NCI-H1092 treated with DMSO at 0.1 percent for 48 hours (cell line): ENCODE results near the gene PEG3.

ENCODE experiments used
- DNase-seq: peaks from one replicate; lab custom pipeline; 2025; lab: John Stamatoyannopoulos, UW

PEG3 gene

DNA sequence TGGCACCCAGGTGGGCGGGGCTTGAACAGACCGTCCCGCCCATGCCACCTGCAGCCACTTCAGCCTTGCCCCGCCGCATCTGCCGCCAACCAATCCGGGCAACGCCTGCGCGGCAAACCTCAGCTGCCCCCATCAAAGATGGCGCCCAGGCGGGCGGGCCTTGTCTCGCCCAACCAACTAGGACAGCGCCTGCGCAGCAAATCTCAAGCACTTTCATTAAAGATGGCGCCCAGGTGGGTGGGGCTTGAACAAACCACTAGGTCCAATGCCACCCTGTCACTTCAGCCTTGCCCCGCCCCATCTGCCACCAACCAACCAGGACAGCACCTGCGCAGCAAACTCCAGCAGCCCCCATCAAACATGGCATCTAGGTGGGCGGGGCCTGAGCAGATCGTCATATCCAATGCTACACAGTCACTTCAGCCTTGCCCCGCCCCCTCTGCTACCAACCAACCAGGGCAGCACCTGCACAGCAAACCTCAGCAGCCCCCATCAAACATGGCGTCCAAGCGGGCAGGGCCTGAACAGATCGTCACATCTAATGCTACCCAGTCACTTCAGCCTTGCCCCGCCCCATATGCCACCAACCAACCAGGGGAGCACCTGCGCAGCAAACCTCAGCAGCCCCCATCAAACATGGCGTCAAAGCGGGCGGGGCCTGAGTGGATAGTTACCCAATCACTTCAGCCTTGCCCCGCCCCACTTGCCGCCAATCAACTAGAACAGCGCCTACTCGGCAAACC, 1.4 kb downstream of the PEG3 start:
- DNase-seq, result no peak

DNA sequence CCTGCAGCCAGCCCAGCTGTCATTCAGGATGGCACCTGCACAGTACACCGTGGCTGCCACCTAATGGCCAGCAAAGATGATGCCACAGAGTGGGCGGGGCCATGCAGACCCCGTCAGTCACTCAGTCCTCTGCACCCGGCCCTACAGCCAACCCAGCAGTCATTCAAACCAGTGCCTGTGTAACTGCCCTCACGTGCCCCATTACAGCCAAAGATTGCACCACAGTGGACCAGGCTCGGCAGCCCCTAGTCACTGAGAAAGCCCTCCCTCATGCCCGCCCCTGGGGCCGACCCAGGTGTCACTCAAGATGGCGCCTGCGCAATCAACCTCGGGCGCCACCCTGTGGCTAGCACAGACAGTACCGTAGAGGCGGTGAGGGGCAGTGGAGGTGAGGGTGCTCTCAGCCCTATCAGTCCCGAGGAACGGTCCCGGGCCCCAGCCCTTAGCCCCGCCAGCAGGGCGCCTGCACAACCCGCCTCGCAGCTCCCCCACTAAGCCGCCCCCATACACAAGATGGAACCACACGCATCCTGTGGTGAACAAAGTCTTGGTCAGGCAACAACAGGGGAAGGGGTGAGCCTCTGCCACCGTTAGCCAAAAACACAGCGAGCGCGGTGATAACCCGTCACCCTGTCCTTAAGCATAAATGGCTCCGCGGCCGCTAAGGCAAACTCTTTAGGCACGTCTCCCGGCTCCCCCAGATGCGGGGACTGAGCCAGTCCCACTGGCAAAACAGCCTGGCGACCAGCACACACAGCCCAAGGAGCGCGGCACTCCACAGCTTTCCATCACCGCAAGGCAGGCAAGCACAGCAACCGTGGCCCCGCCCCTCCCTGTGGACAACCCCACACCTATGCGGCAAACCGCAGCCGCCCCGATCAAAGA, 2.3 kb downstream of the PEG3 start:
- no peak for DNase-seq

DNA sequence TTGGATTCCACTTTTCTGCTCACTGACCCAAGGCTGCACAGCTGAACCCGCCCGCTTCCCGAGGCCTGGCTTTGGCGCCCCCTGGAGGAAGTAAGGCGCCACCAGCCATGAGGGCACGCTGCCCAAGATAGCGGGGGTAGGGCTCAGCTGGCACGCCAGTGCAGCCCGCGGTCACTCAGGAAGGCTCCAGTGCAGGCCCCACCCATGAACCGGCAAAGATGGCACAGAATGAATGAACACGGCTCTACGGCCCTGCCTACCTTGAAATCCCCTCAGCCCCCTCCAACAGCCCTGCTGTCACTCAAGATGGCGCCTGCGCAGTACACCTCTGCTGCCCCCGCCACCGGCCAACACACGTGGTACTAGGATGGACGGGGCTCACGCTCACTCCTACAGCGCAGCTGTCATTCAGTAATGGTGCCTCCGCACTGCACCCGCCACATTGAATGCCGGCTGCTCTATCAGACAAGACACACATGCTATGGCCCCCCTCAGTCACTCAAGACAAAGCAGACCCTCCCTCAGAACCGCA, 3.0 kb downstream of the PEG3 start:
- DNase-seq, result no peak

DNA sequence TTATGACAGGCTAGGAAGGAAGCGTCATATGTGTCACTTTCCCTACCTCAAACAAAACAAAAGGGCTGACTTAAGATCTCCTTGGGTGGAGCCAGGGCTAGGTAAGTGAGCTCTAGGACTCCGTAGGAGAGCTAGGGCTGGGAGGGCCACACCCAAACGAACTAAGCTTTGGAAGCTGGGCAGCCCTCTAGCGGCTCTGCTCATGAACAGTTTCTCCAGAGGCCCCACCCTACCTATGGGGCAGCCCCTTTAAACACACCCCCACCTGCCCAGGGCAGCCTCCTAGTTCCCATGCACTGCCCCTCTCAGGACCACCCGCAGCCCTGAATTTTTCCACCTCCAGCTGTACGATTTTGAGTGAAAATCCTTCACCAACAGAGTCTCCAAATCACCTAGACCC, 3.5 kb downstream of the PEG3 start:
- DNase-seq, result no peak

DNA sequence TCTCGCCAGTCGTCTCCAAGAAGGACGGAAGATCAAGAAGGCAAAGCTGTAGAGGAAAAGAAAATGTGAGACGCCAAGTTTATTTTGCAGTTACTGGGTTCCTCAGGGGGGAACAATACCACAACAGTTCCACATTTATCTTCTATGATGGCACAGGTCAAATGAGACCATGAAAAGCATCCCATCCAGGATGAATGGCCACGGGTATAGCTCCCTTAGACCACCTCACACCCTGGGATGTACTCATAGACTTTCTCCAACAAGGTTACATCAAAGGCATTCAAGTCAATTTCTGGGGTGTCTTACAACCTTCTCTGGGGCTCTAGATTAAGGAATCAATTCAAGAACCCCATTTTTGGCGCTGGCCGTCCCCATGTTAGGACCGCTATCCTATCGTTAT, 4.5 kb downstream of the PEG3 start:
- DNase-seq, result no peak

DNA sequence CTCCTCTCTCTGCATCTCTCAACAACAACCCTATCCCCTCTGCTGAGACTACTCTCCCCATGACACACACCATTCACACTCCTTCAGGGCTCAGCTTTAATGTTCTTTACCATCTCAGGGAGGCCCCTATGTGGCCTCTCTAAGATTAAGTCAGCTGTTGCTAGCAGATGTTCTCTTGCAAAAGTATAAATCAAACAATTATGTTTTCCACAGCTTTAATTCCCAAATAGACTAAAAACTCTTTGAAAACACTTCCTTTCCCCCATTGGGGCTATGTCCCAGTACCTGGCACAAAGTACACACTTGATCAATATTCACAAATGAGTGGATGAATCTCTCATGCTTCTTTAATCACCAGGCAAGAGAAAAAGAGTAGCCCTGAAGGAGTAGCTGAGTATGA, 5.1 kb downstream of the PEG3 start:
- DNase-seq, result no peak

- DNase-seq, result no peak
These were observed 5.8 kb downstream of the PEG3 start for GRCh38 chr19:56834564-56835375.

- DNase-seq, result no peak
These were observed 8.1 kb downstream of the PEG3 start for GRCh38 chr19:56832352-56832928.

GRCh38 chr19:56831255-56831654, 9.3 kb downstream of the PEG3 start:
- DNase-seq, result no peak

- no peak for DNase-seq
These were observed 10.9 kb downstream of the PEG3 start for GRCh38 chr19:56829596-56829995.

- DNase-seq, result no peak
These were observed 12.8 kb downstream of the PEG3 start for GRCh38 chr19:56827708-56828107.

- no peak for DNase-seq
These were observed 16.6 kb downstream of the PEG3 start for GRCh38 chr19:56823956-56824355.

GRCh38 chr19:56823417-56823816, 17.1 kb downstream of the PEG3 start:
- DNase-seq, result no peak

GRCh38 chr19:56822755-56823154, 17.8 kb downstream of the PEG3 start:
- no peak for DNase-seq

DNA sequence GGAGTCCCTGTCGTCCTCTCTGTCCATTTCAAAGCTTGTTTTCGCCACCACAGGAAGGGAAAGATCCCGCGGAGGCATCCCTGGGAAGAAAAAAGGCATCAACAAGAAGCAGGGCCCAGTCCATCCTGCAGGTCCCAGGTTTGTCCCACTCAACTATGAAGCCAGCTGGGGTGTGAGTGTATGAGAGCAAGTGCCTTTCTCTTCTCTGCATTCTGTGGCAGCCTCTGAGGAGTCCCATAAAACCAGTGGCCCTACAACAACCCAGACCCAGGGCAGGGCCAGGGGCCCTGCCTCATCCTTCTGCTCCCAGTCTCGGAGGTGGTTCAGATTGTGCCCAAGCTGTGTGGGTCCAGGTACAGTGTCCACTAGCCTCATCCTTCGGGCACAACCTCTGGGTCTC, 18.9 kb downstream of the PEG3 start:
- no peak for DNase-seq

DNA sequence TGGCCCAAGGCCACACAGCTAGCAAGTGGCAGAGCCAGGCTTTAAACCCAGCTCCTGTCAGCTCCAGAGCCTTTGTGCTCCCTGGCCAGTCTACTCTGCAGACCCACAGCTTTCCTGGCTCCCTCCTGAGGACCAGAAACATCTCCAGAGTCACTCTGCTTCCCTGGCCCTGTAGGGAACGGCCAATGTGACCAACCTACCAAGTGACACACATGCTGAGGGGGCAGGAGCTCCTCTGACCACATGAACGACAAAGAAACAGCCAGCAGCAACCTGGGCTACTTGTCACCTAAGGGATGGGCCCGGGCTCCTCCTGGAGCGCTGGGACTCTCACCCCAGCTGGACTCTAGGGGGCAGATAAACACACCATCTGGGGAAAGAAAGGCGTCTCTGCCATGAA, 19.3 kb downstream of the PEG3 start:
- DNase-seq, result no peak

GRCh38 chr19:56819166-56819565, 21.4 kb downstream of the PEG3 start:
- DNase-seq, result no peak

DNA sequence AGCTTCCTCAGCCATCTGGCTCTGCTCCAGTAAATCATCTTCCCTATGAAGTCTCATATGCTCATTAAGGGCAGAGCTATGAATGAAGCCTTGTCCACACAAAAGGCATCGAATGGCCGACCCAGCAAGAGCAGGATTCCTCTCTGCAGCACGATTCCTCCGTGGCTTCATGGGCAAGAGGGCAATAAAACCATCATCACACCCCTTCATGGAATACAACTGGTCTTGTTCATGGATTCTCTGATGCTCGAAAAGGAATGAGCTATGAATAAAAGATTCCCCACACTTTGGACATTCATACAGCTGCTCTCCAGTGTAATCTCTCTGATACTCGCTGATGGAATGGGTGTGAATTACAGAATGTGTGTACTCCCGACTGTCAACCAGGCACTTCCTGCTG, 25.9 kb downstream of the PEG3 start:
- no peak for DNase-seq

DNA sequence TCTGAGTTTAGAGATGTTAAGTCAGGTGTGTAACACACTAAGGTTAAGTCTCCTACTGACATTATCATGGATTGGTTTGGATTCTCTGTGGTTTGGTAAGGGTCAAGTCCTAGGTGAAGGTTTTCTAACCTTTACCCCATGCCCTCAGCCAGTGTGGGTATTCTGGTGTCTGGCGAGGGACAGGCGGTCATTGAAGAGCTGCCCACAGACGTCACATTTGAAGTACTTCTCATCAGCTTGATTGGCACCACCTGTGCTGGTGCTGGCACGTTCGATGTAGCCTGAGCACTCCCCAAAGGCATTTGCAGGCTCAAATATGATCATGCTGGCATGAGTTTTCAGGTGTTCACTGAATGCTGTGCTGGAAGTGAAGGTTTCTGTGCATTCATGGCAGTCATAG, 27.0 kb downstream of the PEG3 start:
- no peak for DNase-seq

DNA sequence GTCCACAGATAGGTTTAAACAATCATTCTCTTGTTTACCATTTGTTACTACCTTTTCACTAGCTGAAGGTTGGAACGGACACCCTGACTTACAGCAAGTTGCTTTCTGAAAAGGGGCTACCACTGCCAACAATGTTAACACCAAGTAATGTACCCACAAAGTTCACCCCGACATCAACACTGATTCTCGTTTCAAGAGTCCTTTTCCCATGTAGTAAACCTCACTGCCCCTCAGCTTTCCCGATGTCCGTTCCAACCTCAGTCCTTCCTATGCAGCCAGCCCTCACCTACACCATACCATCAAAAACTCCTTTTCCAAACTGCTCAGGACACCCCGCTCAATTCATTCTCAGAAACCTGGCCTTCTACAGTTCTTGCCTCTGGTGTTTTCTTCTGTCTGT, 29.0 kb downstream of the PEG3 start:
- DNase-seq, result no peak

GRCh38 chr19:56810260-56810659, 30.3 kb downstream of the PEG3 start:
- no peak for DNase-seq
